K562 (cell line): ENCODE results near the gene VPS35.

Source experiments
- CEBPB ChIP-seq: fragments of 450-650 bp; IDR thresholded peaks from 2 replicates; pipeline ENCODE4 v1.6.1; 2016; ENCODE audit warnings: missing genetic modification characterization, missing compliant biosample characterization
- CHD1 ChIP-seq: fragments of 200-600 bp; sonication (generic); IDR thresholded peaks from one replicate; pipeline ENCODE4 v1.6.1; 2012; ENCODE audit warnings: mild to moderate bottlenecking, moderate library complexity, low read length, inconsistent platforms
- EHMT2 ChIP-seq: fragments of 450-650 bp; IDR thresholded peaks from 2 replicates; pipeline ENCODE4 v1.6.1; 2018; ENCODE audit warnings: antibody characterized with exemption
- HDAC2 ChIP-seq: fragments of 450-650 bp; IDR thresholded peaks from 2 replicates; pipeline ENCODE4 v1.6.1; 2016; ENCODE audit warnings: mild to moderate bottlenecking
- IRF9 ChIP-seq: fragments of 450-650 bp; IDR thresholded peaks from 2 replicates; pipeline ENCODE4 v1.6.1; 2016; ENCODE audit warnings: missing biosample characterization, missing genetic modification characterization
- MAFF ChIP-seq: IDR thresholded peaks from 2 replicates; pipeline ENCODE4 v1.6.1; 2012; ENCODE audit warnings: low read length, improper control_type of control experiment
- MTA1 ChIP-seq: fragments of 450-650 bp; IDR thresholded peaks from 2 replicates; pipeline ENCODE4 v1.6.1; 2017; ENCODE audit warnings: borderline replicate concordance
- PTBP1 ChIP-seq: fragments of 200-400 bp; formaldehyde crosslinking; IDR thresholded peaks from 2 replicates; pipeline ENCODE4 v1.6.1; 2017; ENCODE audit warnings: low read depth, low read length
- TBP ChIP-seq: optimal IDR thresholded peaks from 2 replicates; pipeline ENCODE3; 2011; ENCODE audit warnings: low read depth, low read length, improper control_type of control experiment
- ZBTB11 ChIP-seq, 3 experiments: fragments of 200-800 bp in 1 of 3; fragments of 250-450 bp in 1 of 3; fragments of 450-650 bp in 1 of 3; sonication (Bioruptor Pico) in 1 of 3; sonication (Bioruptor generic) in 1 of 3; formaldehyde crosslinking in 1 of 3; IDR thresholded peaks; 2 replicates each; pipeline versions ENCODE4 v1.6.1 to v1.8.0; 2016 to 2022; ENCODE audit warnings: mild to moderate bottlenecking in 2 of 3, missing genetic modification characterization in 2 of 3, missing compliant biosample characterization in 1 of 3, moderate library complexity in 1 of 3
- ZNF217 ChIP-seq: sonication (generic); formaldehyde crosslinking; IDR thresholded peaks from 2 replicates; pipeline ENCODE4 v1.8.0; 2022; ENCODE audit warnings: mild to moderate bottlenecking, missing genetic modification reagents
- ZNF384 ChIP-seq: IDR thresholded peaks from 2 replicates; pipeline ENCODE4 v1.6.1; 2012; ENCODE audit warnings: low read depth, low read length, improper control_type of control experiment

GRCh38 chr16:46629331-46630219, 59.4 kb downstream of the VPS35 start:
- TF ChIP-seq EHMT2 (no peak), IRF9 (tag) (no peak), CHD1 (no peak), ZBTB11 (CRISPR knock-in tag; IDR thresholded peaks at IDR 0.05) (no peak), TBP (no peak), CEBPB (no peak), MAFF (no peak), ZNF384 (no peak), PTBP1 (no peak), MTA1 (no peak), ZNF217 (CRISPR knock-in tag) (no peak), HDAC2 (no peak)
